ENCODE results near the gene LRRC32.

GRCh38 chr11:76625472-76626186 lies 44.9 kb downstream of the LRRC32 start:
- TF ChIP-seq CTCF (IDR thresholded peaks at IDR 0.05) (no peak), POLR2A (IDR thresholded peaks at IDR 0.05) (no peak)

All from adrenal gland (tissue), 5 donors.